ENCODE measurements around the gene KLHL13. TPM values are rescaled to one million over a fixed set of nuclear protein-coding genes. Genes with fewer than 3 reads are reported as not detected.

Gene KLHL13
- total and polyA plus RNA-seq, 2 of the 8 experiments (the other 6 are each of a cell fraction or from before 2014, with no cell fraction given): 6.4 to 12.8 TPM

DNA sequence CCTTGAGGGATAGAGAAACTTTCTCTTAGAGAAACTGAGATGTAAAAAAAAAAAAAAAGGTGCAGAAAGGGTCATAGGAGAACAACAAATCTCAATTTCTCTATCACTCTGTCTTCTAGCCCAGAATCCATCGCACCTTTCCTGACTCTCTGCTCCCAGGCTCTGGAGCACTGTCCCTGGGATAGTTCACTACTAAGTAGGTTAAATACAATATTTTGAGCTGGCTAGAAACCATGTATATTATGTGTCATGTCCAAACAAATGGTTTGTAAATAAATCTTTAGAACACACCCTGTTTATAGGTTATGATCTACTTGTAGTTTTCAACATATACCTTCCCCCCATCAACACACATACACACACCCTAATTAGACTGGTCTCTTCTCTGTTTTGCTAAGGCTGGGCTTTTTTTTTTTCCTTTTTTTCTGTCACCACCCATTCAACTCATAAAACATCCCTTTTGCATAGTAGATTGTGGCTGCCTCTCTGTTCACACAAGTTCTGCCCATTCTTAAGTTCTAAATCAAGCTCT is 124.4 kb downstream of the KLHL13 start (continued):
- TF ChIP-seq, protein P1, sequence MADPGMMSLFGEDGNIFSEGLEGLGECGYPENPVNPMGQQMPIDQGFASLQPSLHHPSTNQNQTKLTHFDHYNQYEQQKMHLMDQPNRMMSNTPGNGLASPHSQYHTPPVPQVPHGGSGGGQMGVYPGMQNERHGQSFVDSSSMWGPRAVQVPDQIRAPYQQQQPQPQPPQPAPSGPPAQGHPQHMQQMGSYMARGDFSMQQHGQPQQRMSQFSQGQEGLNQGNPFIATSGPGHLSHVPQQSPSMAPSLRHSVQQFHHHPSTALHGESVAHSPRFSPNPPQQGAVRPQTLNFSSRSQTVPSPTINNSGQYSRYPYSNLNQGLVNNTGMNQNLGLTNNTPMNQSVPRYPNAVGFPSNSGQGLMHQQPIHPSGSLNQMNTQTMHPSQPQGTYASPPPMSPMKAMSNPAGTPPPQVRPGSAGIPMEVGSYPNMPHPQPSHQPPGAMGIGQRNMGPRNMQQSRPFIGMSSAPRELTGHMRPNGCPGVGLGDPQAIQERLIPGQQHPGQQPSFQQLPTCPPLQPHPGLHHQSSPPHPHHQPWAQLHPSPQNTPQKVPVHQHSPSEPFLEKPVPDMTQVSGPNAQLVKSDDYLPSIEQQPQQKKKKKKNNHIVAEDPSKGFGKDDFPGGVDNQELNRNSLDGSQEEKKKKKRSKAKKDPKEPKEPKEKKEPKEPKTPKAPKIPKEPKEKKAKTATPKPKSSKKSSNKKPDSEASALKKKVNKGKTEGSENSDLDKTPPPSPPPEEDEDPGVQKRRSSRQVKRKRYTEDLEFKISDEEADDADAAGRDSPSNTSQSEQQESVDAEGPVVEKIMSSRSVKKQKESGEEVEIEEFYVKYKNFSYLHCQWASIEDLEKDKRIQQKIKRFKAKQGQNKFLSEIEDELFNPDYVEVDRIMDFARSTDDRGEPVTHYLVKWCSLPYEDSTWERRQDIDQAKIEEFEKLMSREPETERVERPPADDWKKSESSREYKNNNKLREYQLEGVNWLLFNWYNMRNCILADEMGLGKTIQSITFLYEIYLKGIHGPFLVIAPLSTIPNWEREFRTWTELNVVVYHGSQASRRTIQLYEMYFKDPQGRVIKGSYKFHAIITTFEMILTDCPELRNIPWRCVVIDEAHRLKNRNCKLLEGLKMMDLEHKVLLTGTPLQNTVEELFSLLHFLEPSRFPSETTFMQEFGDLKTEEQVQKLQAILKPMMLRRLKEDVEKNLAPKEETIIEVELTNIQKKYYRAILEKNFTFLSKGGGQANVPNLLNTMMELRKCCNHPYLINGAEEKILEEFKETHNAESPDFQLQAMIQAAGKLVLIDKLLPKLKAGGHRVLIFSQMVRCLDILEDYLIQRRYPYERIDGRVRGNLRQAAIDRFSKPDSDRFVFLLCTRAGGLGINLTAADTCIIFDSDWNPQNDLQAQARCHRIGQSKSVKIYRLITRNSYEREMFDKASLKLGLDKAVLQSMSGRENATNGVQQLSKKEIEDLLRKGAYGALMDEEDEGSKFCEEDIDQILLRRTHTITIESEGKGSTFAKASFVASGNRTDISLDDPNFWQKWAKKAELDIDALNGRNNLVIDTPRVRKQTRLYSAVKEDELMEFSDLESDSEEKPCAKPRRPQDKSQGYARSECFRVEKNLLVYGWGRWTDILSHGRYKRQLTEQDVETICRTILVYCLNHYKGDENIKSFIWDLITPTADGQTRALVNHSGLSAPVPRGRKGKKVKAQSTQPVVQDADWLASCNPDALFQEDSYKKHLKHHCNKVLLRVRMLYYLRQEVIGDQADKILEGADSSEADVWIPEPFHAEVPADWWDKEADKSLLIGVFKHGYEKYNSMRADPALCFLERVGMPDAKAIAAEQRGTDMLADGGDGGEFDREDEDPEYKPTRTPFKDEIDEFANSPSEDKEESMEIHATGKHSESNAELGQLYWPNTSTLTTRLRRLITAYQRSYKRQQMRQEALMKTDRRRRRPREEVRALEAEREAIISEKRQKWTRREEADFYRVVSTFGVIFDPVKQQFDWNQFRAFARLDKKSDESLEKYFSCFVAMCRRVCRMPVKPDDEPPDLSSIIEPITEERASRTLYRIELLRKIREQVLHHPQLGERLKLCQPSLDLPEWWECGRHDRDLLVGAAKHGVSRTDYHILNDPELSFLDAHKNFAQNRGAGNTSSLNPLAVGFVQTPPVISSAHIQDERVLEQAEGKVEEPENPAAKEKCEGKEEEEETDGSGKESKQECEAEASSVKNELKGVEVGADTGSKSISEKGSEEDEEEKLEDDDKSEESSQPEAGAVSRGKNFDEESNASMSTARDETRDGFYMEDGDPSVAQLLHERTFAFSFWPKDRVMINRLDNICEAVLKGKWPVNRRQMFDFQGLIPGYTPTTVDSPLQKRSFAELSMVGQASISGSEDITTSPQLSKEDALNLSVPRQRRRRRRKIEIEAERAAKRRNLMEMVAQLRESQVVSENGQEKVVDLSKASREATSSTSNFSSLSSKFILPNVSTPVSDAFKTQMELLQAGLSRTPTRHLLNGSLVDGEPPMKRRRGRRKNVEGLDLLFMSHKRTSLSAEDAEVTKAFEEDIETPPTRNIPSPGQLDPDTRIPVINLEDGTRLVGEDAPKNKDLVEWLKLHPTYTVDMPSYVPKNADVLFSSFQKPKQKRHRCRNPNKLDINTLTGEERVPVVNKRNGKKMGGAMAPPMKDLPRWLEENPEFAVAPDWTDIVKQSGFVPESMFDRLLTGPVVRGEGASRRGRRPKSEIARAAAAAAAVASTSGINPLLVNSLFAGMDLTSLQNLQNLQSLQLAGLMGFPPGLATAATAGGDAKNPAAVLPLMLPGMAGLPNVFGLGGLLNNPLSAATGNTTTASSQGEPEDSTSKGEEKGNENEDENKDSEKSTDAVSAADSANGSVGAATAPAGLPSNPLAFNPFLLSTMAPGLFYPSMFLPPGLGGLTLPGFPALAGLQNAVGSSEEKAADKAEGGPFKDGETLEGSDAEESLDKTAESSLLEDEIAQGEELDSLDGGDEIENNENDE (IDR thresholded peaks at IDR 0.05; ENCODE audit: insufficient replicate concordance, low read length): no peak
- TF ChIP-seq SIX5 (IDR thresholded peaks at IDR 0.05; ENCODE audit: low read depth, low read length): no peak
- no peak for TF ChIP-seq FOSL1 (IDR thresholded peaks at IDR 0.05; ENCODE audit: insufficient read depth, low read depth, low read length)
- no peak for TF ChIP-seq YY1 (IDR thresholded peaks at IDR 0.05; ENCODE audit: low read depth, low read length)
- TF ChIP-seq SP4 (IDR thresholded peaks at IDR 0.05; ENCODE audit: low read length): no peak
- no peak for TF ChIP-seq GABPA (IDR thresholded peaks at IDR 0.05; ENCODE audit: borderline replicate concordance, insufficient read depth, low read length)
- no peak for TF ChIP-seq CREB1 (IDR thresholded peaks at IDR 0.05)
- TF ChIP-seq CEBPB (IDR thresholded peaks at IDR 0.05; ENCODE audit: low read depth, low read length): no peak
- TF ChIP-seq JUND (IDR thresholded peaks at IDR 0.05; ENCODE audit: low read length): no peak
- TF ChIP-seq TEAD4 (IDR thresholded peaks at IDR 0.05; ENCODE audit: low read depth, low read length): no peak
- TF ChIP-seq SIN3A (conservative IDR thresholded peaks at IDR 0.05 in 1 of 2, IDR thresholded peaks at IDR 0.05 in 1 of 2; ENCODE audit: low read depth in 1 of 2, low read length in 2 of 2): no peak
- no peak for TF ChIP-seq CHD1 (IDR thresholded peaks at IDR 0.05; ENCODE audit: low read depth, low read length)
- no peak for TF ChIP-seq EGR1 (IDR thresholded peaks at IDR 0.05; ENCODE audit: borderline replicate concordance, low read depth, low read length)

All from H1 (cell line).